H9 (cell line): ENCODE measurements around the gene MGMT. TPM values are rescaled to one million over a fixed set of nuclear protein-coding genes. Genes with fewer than 3 reads are reported as not detected.

Experiments
- DNase-seq: peaks from one replicate; pipeline ENCODE4 v3.0.0-alpha.2; 2017
- H2AFZ ChIP-seq: one replicate; pipeline ENCODE4 v1.6.1; 2013; ENCODE audit warnings: mild to moderate bottlenecking, low read length, control low read depth, moderate library complexity
- H2AK5ac ChIP-seq: 2 replicates; pipeline ENCODE4 v1.6.1; 2013; ENCODE audit warnings: low read length, control low read depth, mixed read lengths; ENCODE audit not compliant: insufficient read length
- H2BK120ac ChIP-seq: one replicate; pipeline ENCODE4 v1.6.1; 2013; ENCODE audit warnings: low read depth, mild to moderate bottlenecking, low read length, control low read depth, inconsistent platforms; ENCODE audit not compliant: poor library complexity, severe bottlenecking
- H2BK12ac ChIP-seq: 2 replicates; pipeline ENCODE4 v1.6.1; 2013; ENCODE audit warnings: low read length, control low read depth, mixed read lengths, low read depth; ENCODE audit not compliant: insufficient read length
- H2BK15ac ChIP-seq: 2 replicates; pipeline ENCODE4 v1.6.1; 2013; ENCODE audit warnings: low read depth, low read length, control low read depth
- H2BK20ac ChIP-seq: one replicate; pipeline ENCODE4 v1.6.1; 2013; ENCODE audit warnings: low read depth, mild to moderate bottlenecking, low read length, control low read depth, inconsistent platforms; ENCODE audit not compliant: poor library complexity, severe bottlenecking
- H2BK5ac ChIP-seq: 2 replicates; pipeline ENCODE4 v1.6.1; 2013; ENCODE audit warnings: low read length, control low read depth, mixed read lengths; ENCODE audit not compliant: insufficient read length
- H3K14ac ChIP-seq: 2 replicates; pipeline ENCODE4 v1.6.1; 2013; ENCODE audit warnings: low read length, control low read depth; ENCODE audit not compliant: insufficient read depth
- H3K18ac ChIP-seq: 2 replicates; pipeline ENCODE4 v1.6.1; 2013; ENCODE audit warnings: low read depth, mild to moderate bottlenecking, mixed read lengths, low read length, control low read depth; ENCODE audit not compliant: insufficient read length
- H3K23ac ChIP-seq: 2 replicates; pipeline ENCODE4 v1.6.1; 2013; ENCODE audit warnings: low read length, control low read depth, mixed read lengths, low read depth; ENCODE audit not compliant: insufficient read length
- H3K23me2 ChIP-seq: 2 replicates; pipeline ENCODE4 v1.6.1; 2013; ENCODE audit warnings: low read depth, mild to moderate bottlenecking, mixed read lengths, low read length, control low read depth; ENCODE audit not compliant: insufficient read length, poor library complexity, severe bottlenecking
- H3K27ac ChIP-seq: 2 replicates; pipeline ENCODE4 v1.5.1; 2013; ENCODE audit warnings: low read length, control low read depth, mixed read lengths, low read depth; ENCODE audit not compliant: insufficient read length
- H3K27me3 ChIP-seq: 2 replicates; pipeline ENCODE4 v1.6.1; 2013; ENCODE audit warnings: low read length, control low read depth, inconsistent platforms; ENCODE audit not compliant: insufficient read depth
- H3K4ac ChIP-seq: 2 replicates; pipeline ENCODE4 v1.6.1; 2013; ENCODE audit warnings: low read depth, mild to moderate bottlenecking, control low read depth, inconsistent platforms, low read length, moderate library complexity
- H3K4me1 ChIP-seq: 2 replicates; pipeline ENCODE4 v1.6.1; 2013; ENCODE audit warnings: low read length, control low read depth, inconsistent platforms; ENCODE audit not compliant: insufficient read depth
- H3K4me2 ChIP-seq: 2 replicates; pipeline ENCODE4 v1.6.1; 2013; ENCODE audit warnings: low read length, control low read depth, mixed read lengths; ENCODE audit not compliant: insufficient read length, insufficient read depth
- H3K56ac ChIP-seq: 2 replicates; pipeline ENCODE4 v1.6.1; 2013; ENCODE audit warnings: low read depth, mild to moderate bottlenecking, mixed read lengths, low read length, control low read depth; ENCODE audit not compliant: insufficient read length
- H3K79me1 ChIP-seq: 2 replicates; pipeline ENCODE4 v1.6.1; 2013; ENCODE audit warnings: low read depth, mild to moderate bottlenecking, moderate library complexity, low read length, control low read depth, inconsistent platforms; ENCODE audit not compliant: insufficient read depth, poor library complexity, severe bottlenecking
- H3K79me2 ChIP-seq: 2 replicates; pipeline ENCODE4 v1.6.1; 2013; ENCODE audit warnings: low read length, control low read depth, inconsistent platforms; ENCODE audit not compliant: insufficient read depth
- H3K9ac ChIP-seq: 2 replicates; pipeline ENCODE4 v1.6.1; 2013; ENCODE audit warnings: low read length, control low read depth, mixed read lengths; ENCODE audit not compliant: insufficient read length; ENCODE audit errors: extremely low read depth
- H3K9me3 ChIP-seq: one replicate; pipeline ENCODE4 v1.6.1; 2013; ENCODE audit warnings: low read depth, low read length, inconsistent platforms; ENCODE audit not compliant: control insufficient read depth
- H3T11ph ChIP-seq: one replicate; pipeline ENCODE4 v1.6.1; 2013; ENCODE audit warnings: mild to moderate bottlenecking, low read length, control low read depth, inconsistent platforms
- H4K20me1 ChIP-seq: one replicate; pipeline ENCODE4 v1.6.1; 2013; ENCODE audit not compliant: control insufficient read depth, insufficient read length, insufficient read depth
- H4K5ac ChIP-seq: 2 replicates; pipeline ENCODE4 v1.6.1; 2013; ENCODE audit warnings: low read depth, mild to moderate bottlenecking, mixed read lengths, low read length, control low read depth; ENCODE audit not compliant: insufficient read length
- H4K8ac ChIP-seq: replicated peaks from 2 replicates; pipeline ENCODE4 v1.6.1; 2013; ENCODE audit warnings: low read length, control low read depth, mixed read lengths, low read depth; ENCODE audit not compliant: insufficient read length
- H4K91ac ChIP-seq: 2 replicates; pipeline ENCODE4 v1.6.1; 2013; ENCODE audit warnings: low read depth, mild to moderate bottlenecking, moderate library complexity, mixed read lengths, low read length, control low read depth; ENCODE audit not compliant: insufficient read length
- H3K27ac Mint-ChIP-seq, 3 experiments: 2 replicates in 2 of 3; 3 replicates in 1 of 3; pipeline ENCODE4 v1.8.0; 2020 to 2021; ENCODE audit warnings: mixed read lengths in 3 of 3, mild to moderate bottlenecking in 1 of 3, moderate library complexity in 1 of 3
- H3K27me3 Mint-ChIP-seq: 2 replicates; pipeline ENCODE4 v1.8.0; 2021; ENCODE audit warnings: low read depth, mild to moderate bottlenecking, moderate library complexity, mixed read lengths
- H3K36me3 Mint-ChIP-seq, 3 experiments: 2 replicates in 2 of 3; 3 replicates in 1 of 3; pipeline ENCODE4 v1.8.0; 2020 to 2021; ENCODE audit warnings: low read depth in 3 of 3, mixed read lengths in 3 of 3; ENCODE audit not compliant: insufficient read depth in 1 of 3
- H3K4me1 Mint-ChIP-seq, 2 experiments: 2 replicates each; pipeline ENCODE4 v1.8.0; 2020; ENCODE audit warnings: mixed read lengths in 2 of 2
- H3K4me3 Mint-ChIP-seq, 2 experiments: 2 replicates in 1 of 2; 3 replicates in 1 of 2; pipeline ENCODE4 v1.8.0; 2020 to 2021; ENCODE audit warnings: mild to moderate bottlenecking in 2 of 2, mixed read lengths in 2 of 2, moderate library complexity in 1 of 2
- H3K9me3 Mint-ChIP-seq, 2 experiments: 2 replicates in 1 of 2; 3 replicates in 1 of 2; pipeline ENCODE4 v1.8.0; 2020; ENCODE audit warnings: mild to moderate bottlenecking in 2 of 2, mixed read lengths in 2 of 2, moderate library complexity in 1 of 2
- CTCF ChIP-seq: fragments of 200-600 bp; sonication (generic); conservative IDR thresholded peaks from 3 replicates; pipeline ENCODE4 v1.8.0; 2021; ENCODE audit warnings: antibody characterized with exemption, mild to moderate bottlenecking
- WGBS: extraction: QIAGEN DNeasy Blood & Tissue Kit; methylation state at CpG from one replicate; pipeline ENCODE4 v1.1.7; 2013; ENCODE audit warnings: missing lambda C conversion rate, low lambda C conversion rate, mixed read lengths; ENCODE audit not compliant: insufficient read length; ENCODE audit errors: extremely low coverage; 5-methylcytosine and 5-hydroxymethylcytosine counted together
- total RNA-seq: library from RNA; stranded (reverse); gene quantifications from 2 replicates; pipeline ENCODE4 v1.2.1, GENCODE V29; 2021

The MGMT gene
- total RNA-seq, 1 experiment from 2014 or later, result 18.4 TPM

GRCh38 chr10:129581827-129582411, 114.9 kb downstream of the MGMT start:
- H4K91ac ChIP-seq, result no peak overlapping the region
- H3K27ac ChIP-seq, result no peak overlapping the region
- H3K9me3 ChIP-seq, result no peaks in the 10 kb centered on the region
- H2BK20ac ChIP-seq, result no peak overlapping the region
- H2BK120ac ChIP-seq, result no peak overlapping the region
- Mint-ChIP-seq H3K9me3 (peaks cover 20 to 25% of the 10 kb centered on the region in 2 experiments), H3K4me1 (peaks cover 37% of the 10 kb centered on the region in 2 experiments), H3K27ac (peak overlapping the region in 1 of 3 experiments; percentile 70; a peak in 1 of 7 replicates), H3K27me3 (no peaks in the 10 kb centered on the region), H3K4me3 (no peak overlapping the region), H3K36me3 (peaks cover 11 to 22% (median 20%) of the 10 kb centered on the region in 3 experiments)
- H2AFZ ChIP-seq, result no peak overlapping the region
- H3K9ac ChIP-seq, result no peak overlapping the region
- no peak overlapping the region for H2BK12ac ChIP-seq
- no peak overlapping the region for H3K18ac ChIP-seq
- no peak overlapping the region for H2BK5ac ChIP-seq
- no peaks in the 10 kb centered on the region for H4K20me1 ChIP-seq
- H3T11ph ChIP-seq, result no peak overlapping the region
- no peak for DNase-seq
- no peak overlapping the region for H4K8ac ChIP-seq
- no peaks in the 10 kb centered on the region for H3K4me1 ChIP-seq
- H3K23me2 ChIP-seq, result peaks cover 4% of the 10 kb centered on the region
- H3K14ac ChIP-seq, result no peak overlapping the region
- no peak overlapping the region for H3K23ac ChIP-seq
- H3K79me2 ChIP-seq, result no peaks in the 10 kb centered on the region
- H3K56ac ChIP-seq, result no peak overlapping the region
- no peak overlapping the region for H2BK15ac ChIP-seq
- no peak overlapping the region for H4K5ac ChIP-seq
- no peak overlapping the region for H3K4ac ChIP-seq
- no peaks in the 10 kb centered on the region for H3K79me1 ChIP-seq
- no CpG with 5 or more reads among the region's 19 CpGs for WGBS
- TF ChIP-seq CTCF, result no peak
- no peak overlapping the region for H2AK5ac ChIP-seq
- H3K4me2 ChIP-seq, result no peak overlapping the region
- H3K27me3 ChIP-seq, result no peaks in the 10 kb centered on the region
